Tibial nerve (tissue), 4 donors: ENCODE results near the gene TMEM192. TPM values are rescaled to one million over a fixed set of nuclear protein-coding genes. Genes with fewer than 3 reads are reported as not detected.

Experiments used
- DNase-seq, 2 donors: peaks; one replicate each; pipeline ENCODE4 v3.0.0-alpha.2; 2019; ENCODE audit warnings: low spot score in 2 of 2
- H3K27ac ChIP-seq, 4 donors: fragments of 200-600 bp; sonication (generic) in 3 of 4; one replicate each; pipeline ENCODE4 v1.5.1; 2017 to 2019; ENCODE audit warnings: mild to moderate bottlenecking in 1 of 4
- H3K27me3 ChIP-seq, 2 donors: fragments of 200-600 bp; sonication (generic) in 1 of 2; one replicate each; pipeline versions ENCODE4 v1.5.1 to v1.6.0; 2017 to 2019
- H3K36me3 ChIP-seq, 3 donors: fragments of 200-600 bp; sonication (generic); one replicate each; pipeline ENCODE4 v1.5.1; 2018 to 2019
- H3K4me1 ChIP-seq, 4 donors: fragments of 200-600 bp; sonication (generic) in 3 of 4; one replicate each; pipeline ENCODE4 v1.5.1; 2017 to 2019
- H3K4me3 ChIP-seq, 4 donors: fragments of 200-600 bp; sonication (generic) in 3 of 4; one replicate each; pipeline ENCODE4 v1.5.1; 2017 to 2019; ENCODE audit warnings: mild to moderate bottlenecking in 1 of 4, moderate library complexity in 1 of 4
- H3K9me3 ChIP-seq, 4 donors: fragments of 200-600 bp; sonication (generic) in 3 of 4; one replicate each; pipeline ENCODE4 v1.5.1; 2017 to 2019
- EP300 ChIP-seq, 2 donors: sonication (generic); formaldehyde crosslinking; IDR thresholded peaks; one replicate each; pipeline ENCODE4 v1.6.1; 2017; ENCODE audit warnings: antibody characterized with exemption in 2 of 2, mild to moderate bottlenecking in 1 of 2
- POLR2A ChIP-seq, 2 donors: fragments of 450-650 bp; IDR thresholded peaks; one replicate each; pipeline ENCODE4 v1.6.1; 2017; ENCODE audit warnings: antibody characterized with exemption in 2 of 2, mild to moderate bottlenecking in 2 of 2, moderate library complexity in 2 of 2
- WGBS, 2 donors: methylation state at CpG; one replicate each; pipeline ENCODE4 v1.1.5; 2018; 5-methylcytosine and 5-hydroxymethylcytosine counted together
- total RNA-seq, 4 donors: library from RNA; depleted of rRNA; stranded (reverse); fragments of >200 nt; gene quantifications; one replicate each; pipeline ENCODE4 v1.1.0, GENCODE V29; 2016
- TF ChIP-seq, protein P1 (sequence below), 5 experiments: fragments of 200-600 bp in 3 of 5; fragments of 450-650 bp in 2 of 5; sonication (generic) in 3 of 5; IDR thresholded peaks; one replicate each; pipeline ENCODE4 v1.5.1; 2016 to 2019; ENCODE audit warnings: antibody characterized with exemption in 5 of 5, mild to moderate bottlenecking in 3 of 5, moderate library complexity in 2 of 5

Gene TMEM192
- total RNA-seq, 4 donors from 2014 or later: 15.6 to 32.4 (median 20.4) TPM

DNA sequence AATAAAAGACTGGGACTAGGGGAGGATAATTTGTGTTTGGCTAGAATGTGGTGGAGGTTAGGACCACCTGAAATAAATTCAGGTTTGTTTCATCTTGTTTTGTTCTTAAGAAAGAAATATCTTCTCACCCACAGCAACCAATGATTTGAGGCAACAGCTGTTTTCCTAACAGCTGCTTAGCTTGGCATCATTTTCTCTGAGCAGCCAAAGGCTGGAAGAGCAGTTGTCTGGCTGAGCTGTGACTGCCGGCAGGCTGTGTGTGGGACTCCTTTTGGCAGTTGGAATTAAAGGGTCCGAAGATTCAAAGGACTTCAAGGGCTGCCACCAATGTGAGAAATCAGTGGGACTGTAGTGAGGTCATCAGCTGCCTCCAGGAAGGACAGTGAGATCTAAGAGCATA, 54.0 kb downstream of the TMEM192 start:
- Histone ChIP-seq H3K9me3 (no peaks in the 10 kb centered on the region), H3K36me3 (no peaks in the 10 kb centered on the region), H3K27me3 (no peaks in the 10 kb centered on the region), H3K4me3 (no peak overlapping the region), H3K4me1 (peaks cover 0 to 5% (median 0%) of the 10 kb centered on the region in 4 donors), H3K27ac (no peak overlapping the region)
- TF ChIP-seq POLR2A (IDR thresholded peaks at IDR 0.05) (no peak), EP300 (IDR thresholded peaks at IDR 0.05) (no peak)
- TF ChIP-seq, protein P1, sequence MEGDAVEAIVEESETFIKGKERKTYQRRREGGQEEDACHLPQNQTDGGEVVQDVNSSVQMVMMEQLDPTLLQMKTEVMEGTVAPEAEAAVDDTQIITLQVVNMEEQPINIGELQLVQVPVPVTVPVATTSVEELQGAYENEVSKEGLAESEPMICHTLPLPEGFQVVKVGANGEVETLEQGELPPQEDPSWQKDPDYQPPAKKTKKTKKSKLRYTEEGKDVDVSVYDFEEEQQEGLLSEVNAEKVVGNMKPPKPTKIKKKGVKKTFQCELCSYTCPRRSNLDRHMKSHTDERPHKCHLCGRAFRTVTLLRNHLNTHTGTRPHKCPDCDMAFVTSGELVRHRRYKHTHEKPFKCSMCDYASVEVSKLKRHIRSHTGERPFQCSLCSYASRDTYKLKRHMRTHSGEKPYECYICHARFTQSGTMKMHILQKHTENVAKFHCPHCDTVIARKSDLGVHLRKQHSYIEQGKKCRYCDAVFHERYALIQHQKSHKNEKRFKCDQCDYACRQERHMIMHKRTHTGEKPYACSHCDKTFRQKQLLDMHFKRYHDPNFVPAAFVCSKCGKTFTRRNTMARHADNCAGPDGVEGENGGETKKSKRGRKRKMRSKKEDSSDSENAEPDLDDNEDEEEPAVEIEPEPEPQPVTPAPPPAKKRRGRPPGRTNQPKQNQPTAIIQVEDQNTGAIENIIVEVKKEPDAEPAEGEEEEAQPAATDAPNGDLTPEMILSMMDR (IDR thresholded peaks at IDR 0.05): no peak
- 63 to 86% methylated on average over 2 of the region's 2 CpGs for WGBS, 2 donors
- DNase-seq: no peak

DNA sequence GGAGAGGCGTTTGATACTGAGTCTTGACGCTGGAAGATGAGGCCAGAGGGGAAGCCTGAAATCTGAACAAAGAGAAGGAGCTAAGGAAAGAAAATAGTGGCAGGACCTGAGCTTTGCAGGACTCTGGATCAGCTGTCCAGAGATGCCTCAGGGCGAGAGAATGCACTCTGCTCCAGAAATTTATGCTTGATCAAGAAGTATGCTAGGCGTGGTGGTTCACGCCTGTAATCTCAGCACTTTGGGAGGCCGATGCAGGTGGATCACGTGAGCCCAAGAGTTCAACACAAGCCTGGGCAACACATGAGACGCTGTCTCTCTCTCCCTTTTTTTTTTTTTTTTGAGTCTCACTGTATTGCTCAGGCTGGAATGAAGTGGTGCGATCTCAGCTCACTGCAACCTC, 57.1 kb downstream of the TMEM192 start:
- Histone ChIP-seq H3K4me1 (peaks cover 0 to 5% (median 0%) of the 10 kb centered on the region in 4 donors), H3K36me3 (no peaks in the 10 kb centered on the region), H3K27ac (no peak overlapping the region), H3K9me3 (no peaks in the 10 kb centered on the region), H3K4me3 (no peak overlapping the region), H3K27me3 (no peaks in the 10 kb centered on the region)
- WGBS, 2 donors: 88 to 91% methylated on average over 9 of the region's 9 CpGs
- DNase-seq: no peak
- TF ChIP-seq POLR2A (IDR thresholded peaks at IDR 0.05): no peak
- no peak for TF ChIP-seq EP300 (IDR thresholded peaks at IDR 0.05)
- TF ChIP-seq, protein P1 (IDR thresholded peaks at IDR 0.05): no peak

DNA sequence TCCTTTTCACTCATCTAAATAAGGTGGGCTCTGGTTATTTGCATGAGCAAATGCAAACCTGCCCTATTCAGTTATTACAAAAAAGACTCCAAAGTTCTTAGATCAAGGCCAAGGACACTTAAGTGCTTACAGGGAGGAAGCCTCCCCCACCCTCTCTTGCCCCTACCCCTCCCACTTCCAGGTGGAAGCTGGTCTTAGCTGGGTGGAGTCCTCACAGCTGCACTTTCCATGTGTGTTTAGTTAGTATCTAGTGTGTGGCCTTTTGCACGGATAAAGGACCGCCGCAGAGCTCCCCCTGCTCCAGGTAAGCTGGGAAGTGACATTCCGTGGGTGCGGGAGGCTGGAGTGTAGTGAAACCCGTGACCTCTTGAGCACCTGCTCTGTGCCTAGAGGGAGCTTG, 59.0 kb downstream of the TMEM192 start, which contains the start of gene TRIM75:
Gene TRIM75, plus strand, starts transcription at position 222 of the 400 bp plus-strand sequence. CDS start 5,282 bp downstream, outside the sequence.
- no peak for DNase-seq
- H3K4me3 ChIP-seq: no peak within 1 kb of the TSS
- no peaks in the 10 kb centered on the region for H3K27me3 ChIP-seq
- TF ChIP-seq POLR2A (IDR thresholded peaks at IDR 0.05) (no peak), EP300 (IDR thresholded peaks at IDR 0.05) (no peak)
- TF ChIP-seq, protein P1 (IDR thresholded peaks at IDR 0.05): no peak
- no peaks in the 10 kb centered on the region for H3K9me3 ChIP-seq
- no peaks in the 10 kb centered on the region for H3K4me1 ChIP-seq
- WGBS, 2 donors: 68 to 81% methylated on average over 6 of the region's 6 CpGs
- H3K27ac ChIP-seq: no peak within 1 kb of the TSS
- no peaks in the 10 kb centered on the region for H3K36me3 ChIP-seq

DNA sequence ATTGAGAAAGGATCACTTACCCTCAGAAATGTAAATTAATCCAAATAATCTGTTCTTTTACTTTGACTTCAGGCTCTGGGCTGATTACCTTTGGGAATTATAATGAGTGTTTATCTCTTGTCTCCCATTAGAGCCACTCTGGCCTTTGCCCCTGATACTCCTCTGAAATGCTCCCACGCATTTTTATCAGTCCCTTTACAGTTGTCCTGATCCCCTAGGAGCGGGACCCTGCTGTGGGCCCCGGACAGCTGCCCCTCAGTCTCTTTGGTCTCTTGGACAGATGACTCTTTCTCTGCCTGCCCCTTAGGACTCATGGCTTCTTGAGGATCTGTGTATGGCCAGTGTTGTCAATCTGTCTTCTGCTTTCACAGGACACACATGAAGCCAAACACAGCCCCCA, 60.0 kb downstream of the TMEM192 start:
- Histone ChIP-seq H3K27ac (no peak overlapping the region), H3K27me3 (no peaks in the 10 kb centered on the region), H3K4me3 (no peak overlapping the region), H3K36me3 (no peaks in the 10 kb centered on the region), H3K9me3 (no peaks in the 10 kb centered on the region), H3K4me1 (no peaks in the 10 kb centered on the region)
- TF ChIP-seq EP300 (IDR thresholded peaks at IDR 0.05) (no peak), POLR2A (IDR thresholded peaks at IDR 0.05) (no peak)
- TF ChIP-seq, protein P1 (IDR thresholded peaks at IDR 0.05): no peak
- 51 to 61% methylated on average over 3 of the region's 3 CpGs for WGBS, 2 donors
- DNase-seq: no peak

DNA sequence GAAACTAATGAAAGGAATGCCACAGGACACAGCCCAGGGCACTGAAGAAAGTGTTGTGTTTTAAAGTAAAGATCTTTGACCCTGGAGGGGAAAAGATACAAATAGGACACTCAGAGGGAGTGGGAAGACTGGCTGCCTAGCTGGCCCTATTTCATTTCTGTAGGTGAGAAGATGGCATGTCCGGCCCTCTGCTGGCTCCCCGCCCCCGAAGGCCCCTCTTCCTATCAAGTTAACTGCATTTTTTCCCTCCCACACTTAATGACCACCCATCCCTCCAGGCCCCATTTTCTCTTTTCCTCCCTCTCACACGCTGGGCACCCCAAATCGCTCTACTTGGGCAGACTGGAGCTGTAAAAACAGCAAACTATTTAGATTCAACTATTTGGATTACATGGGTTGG, 64.5 kb downstream of the TMEM192 start:
- 72 to 79% methylated on average over 5 of the region's 5 CpGs for WGBS, 2 donors
- DNase-seq: no peak
- Histone ChIP-seq H3K4me1 (no peaks in the 10 kb centered on the region), H3K27ac (no peak overlapping the region), H3K4me3 (no peak overlapping the region), H3K27me3 (no peaks in the 10 kb centered on the region), H3K9me3 (no peaks in the 10 kb centered on the region), H3K36me3 (no peaks in the 10 kb centered on the region)
- TF ChIP-seq, protein P1 (IDR thresholded peaks at IDR 0.05): no peak
- no peak for TF ChIP-seq EP300 (IDR thresholded peaks at IDR 0.05)
- TF ChIP-seq POLR2A (IDR thresholded peaks at IDR 0.05): no peak
